ENCODE results near the gene ATXN1. TPM values are rescaled to one million over a fixed set of nuclear protein-coding genes. Genes with fewer than 3 reads are reported as not detected.

The ATXN1 gene
- total and polyA plus RNA-seq, 2 of the 8 experiments (the other 6 are each of a cell fraction or from before 2014, with no cell fraction given): 1.6 to 4.0 TPM

- Histone ChIP-seq H3K56ac (replicated peaks; ENCODE audit: insufficient read length, low read depth, low read length) (no peak overlapping the region), H3K27ac (ENCODE audit: low read depth, low read length) (no peak overlapping the region), H3K36me3 (ENCODE audit: control insufficient read depth in 2 of 4, insufficient read depth in 4 of 4, low read length in 3 of 4) (no peaks in the 10 kb centered on the region), H3K14ac (ENCODE audit: insufficient read length) (no peak overlapping the region), H4K5ac (ENCODE audit: insufficient read length, low read depth, low read length) (no peak overlapping the region), H3K9me3 (ENCODE audit: insufficient read depth in 2 of 2, low read depth in 1 of 2, low read length in 1 of 2) (no peaks in the 10 kb centered on the region), H4K91ac (replicated peaks; ENCODE audit: insufficient read length, low read length) (no peak overlapping the region), H3K4me1 (replicated peaks in 1 of 4; ENCODE audit: control insufficient read depth in 3 of 4, insufficient read depth in 4 of 4, low read length in 3 of 4) (no peaks in the 10 kb centered on the region; a peak in 1 of 7 replicates), H2AFZ (ENCODE audit: low read length) (no peak overlapping the region), H3K9ac (replicated peaks in 1 of 4; ENCODE audit: extremely low read depth in 1 of 4, low read depth in 3 of 4, low read length in 3 of 4) (no peak overlapping the region), H2BK5ac (ENCODE audit: low read depth, low read length) (no peak overlapping the region), H3K4me3 (ENCODE audit: extremely low read depth in 1 of 4, insufficient read depth in 2 of 4, low read depth in 3 of 4, low read length in 4 of 4) (no peak overlapping the region), H3K4ac (replicated peaks; ENCODE audit: insufficient read length, low read depth, low read length) (no peak overlapping the region), H2BK120ac (replicated peaks; ENCODE audit: low read depth, low read length) (no peak overlapping the region), H3K4me2 (ENCODE audit: insufficient read depth in 1 of 2, low read depth in 2 of 2, low read length in 2 of 2) (no peak overlapping the region), H2BK15ac (ENCODE audit: low read length) (no peak overlapping the region), H3K18ac (ENCODE audit: extremely low read depth, low read length) (no peak overlapping the region), H4K20me1 (replicated peaks in 1 of 2; ENCODE audit: control insufficient read depth in 1 of 2, insufficient read depth in 2 of 2, low read length in 2 of 2) (no peaks in the 10 kb centered on the region), H3K23me2 (ENCODE audit: low read depth, low read length) (no peaks in the 10 kb centered on the region), H2AK5ac (ENCODE audit: low read depth, low read length) (no peak overlapping the region), H3K79me2 (ENCODE audit: control insufficient read depth in 1 of 2, insufficient read depth in 2 of 2, low read length in 2 of 2) (no peaks in the 10 kb centered on the region), H3K27me3 (replicated peaks in 1 of 4; ENCODE audit: control insufficient read depth in 3 of 4, extremely low read depth in 1 of 4, insufficient read depth in 3 of 4, low read length in 3 of 4) (no peaks in the 10 kb centered on the region), H3K79me1 (ENCODE audit: low read depth, low read length) (no peaks in the 10 kb centered on the region), H2BK20ac (ENCODE audit: low read length) (no peak overlapping the region), H2BK12ac (ENCODE audit: low read depth, low read length) (no peak overlapping the region), H4K8ac (ENCODE audit: extremely low read depth, insufficient read depth, low read length) (no peak overlapping the region), H3K23ac (ENCODE audit: insufficient read length) (no peak overlapping the region)
- WGBS, 2 experiments (ENCODE audit: extremely low coverage in 1 of 2, insufficient coverage in 1 of 2, insufficient read length in 1 of 2, insufficient replicate concordance in 2 of 2, low coverage in 1 of 2, low lambda C conversion rate in 2 of 2, missing lambda C conversion rate in 1 of 2): 93% methylated on average over 10 of the region's 10 CpGs; no CpG with 5 or more reads in 1 of the 2 experiments
- TF ChIP-seq SP1 (IDR thresholded peaks at IDR 0.05; ENCODE audit: low read depth, low read length) (no peak), ATF3 (IDR thresholded peaks at IDR 0.05; ENCODE audit: insufficient read depth, low read depth, low read length) (no peak), KDM4A (IDR thresholded peaks at IDR 0.05; ENCODE audit: low read depth, low read length, severe bottlenecking) (no peak), CREB1 (IDR thresholded peaks at IDR 0.05) (no peak), GTF2F1 (IDR thresholded peaks at IDR 0.05; ENCODE audit: borderline replicate concordance, low read depth, low read length) (no peak), ATF2 (IDR thresholded peaks at IDR 0.05; ENCODE audit: low read length) (no peak), JUND (IDR thresholded peaks at IDR 0.05; ENCODE audit: low read length) (no peak)
- ChIA-PET CTCF (ENCODE audit: partially characterized antibody) (interaction anchor here (0.9 to 1.9 kb wide), 5 partner anchors 10 to 37 kb away, joined by 3 to 5 read pairs (median 4); no protein-coding TSS in a partner anchor), POLR2A (ENCODE audit: partially characterized antibody) (no interaction called here)
- DNase-seq (ENCODE audit: low read depth in 1 of 2, low spot score in 2 of 2): no peak
- FAIRE-seq: no peak
Observed at GRCh38 chr6:16374461-16375200, 386.6 kb downstream of the ATXN1 start.
